HEK293 (cell line): ENCODE data around the gene EPN2.

Experiments
- GLIS1 ChIP-seq: fragments of 450-650 bp; formaldehyde crosslinking; IDR thresholded peaks from 2 replicates; pipeline ENCODE4 v1.5.1; 2016; ENCODE audit warnings: missing biosample characterization, missing genetic modification characterization
- KLF16 ChIP-seq: fragments of 450-650 bp; formaldehyde crosslinking; IDR thresholded peaks from 2 replicates; pipeline ENCODE4 v1.5.1; 2017; ENCODE audit warnings: missing biosample characterization, missing genetic modification characterization
- MZF1 ChIP-seq: fragments of 450-650 bp; formaldehyde crosslinking; IDR thresholded peaks from 2 replicates; pipeline ENCODE4 v1.5.1; 2017; ENCODE audit warnings: missing biosample characterization, missing genetic modification characterization, borderline replicate concordance
- SALL2 ChIP-seq: fragments of 450-650 bp; formaldehyde crosslinking; IDR thresholded peaks from 2 replicates; pipeline ENCODE4 v1.5.0; 2017; ENCODE audit warnings: missing biosample characterization, mild to moderate bottlenecking, missing genetic modification characterization, borderline replicate concordance
- SETDB1 ChIP-seq: IDR thresholded peaks from one replicate; pipeline ENCODE4 v1.6.1; 2017; ENCODE audit warnings: mild to moderate bottlenecking, low read length, moderate library complexity, mixed read lengths; ENCODE audit not compliant: insufficient read length
- SP2 ChIP-seq: fragments of 450-650 bp; formaldehyde crosslinking; IDR thresholded peaks from 2 replicates; pipeline ENCODE4 v1.5.1; 2016; ENCODE audit warnings: missing biosample characterization, missing genetic modification characterization
- ZBTB48 ChIP-seq: fragments of 450-650 bp; formaldehyde crosslinking; IDR thresholded peaks from 2 replicates; pipeline ENCODE4 v1.5.1; 2016; ENCODE audit warnings: missing biosample characterization, missing genetic modification characterization
- ZFP37 ChIP-seq: fragments of 450-650 bp; formaldehyde crosslinking; IDR thresholded peaks from 2 replicates; pipeline ENCODE4 v1.5.1; 2016; ENCODE audit warnings: missing biosample characterization, missing genetic modification characterization
- ZNF138 ChIP-seq: fragments of 450-650 bp; formaldehyde crosslinking; IDR thresholded peaks from 2 replicates; pipeline ENCODE4 v1.5.1; 2016; ENCODE audit warnings: missing biosample characterization, missing genetic modification characterization, borderline replicate concordance
- ZNF155 ChIP-seq: fragments of 450-650 bp; formaldehyde crosslinking; IDR thresholded peaks from 2 replicates; pipeline ENCODE4 v1.5.1; 2016; ENCODE audit warnings: missing biosample characterization, missing genetic modification characterization
- ZNF214 ChIP-seq: fragments of 450-650 bp; formaldehyde crosslinking; IDR thresholded peaks from 2 replicates; pipeline ENCODE4 v1.5.1; 2017; ENCODE audit warnings: missing biosample characterization, mild to moderate bottlenecking, missing genetic modification characterization, borderline replicate concordance
- ZNF223 ChIP-seq: fragments of 450-650 bp; formaldehyde crosslinking; IDR thresholded peaks from 2 replicates; pipeline ENCODE4 v1.5.1; 2016; ENCODE audit warnings: missing biosample characterization, missing genetic modification characterization
- ZNF341 ChIP-seq: fragments of 450-650 bp; formaldehyde crosslinking; IDR thresholded peaks from 2 replicates; pipeline ENCODE4; 2016; ENCODE audit warnings: low read depth, missing biosample characterization, missing genetic modification characterization
- ZNF366 ChIP-seq: fragments of 450-650 bp; formaldehyde crosslinking; conservative IDR thresholded peaks from 2 replicates; pipeline ENCODE4 v1.5.1; 2016; ENCODE audit warnings: missing biosample characterization, missing genetic modification characterization
- ZNF530 ChIP-seq: fragments of 450-650 bp; formaldehyde crosslinking; IDR thresholded peaks from 2 replicates; pipeline ENCODE4 v1.5.1; 2016; ENCODE audit warnings: low read depth, missing biosample characterization, missing genetic modification characterization
- ZNF600 ChIP-seq: fragments of 450-650 bp; formaldehyde crosslinking; IDR thresholded peaks from 2 replicates; pipeline ENCODE4 v1.5.1; 2016; ENCODE audit warnings: missing biosample characterization, missing genetic modification characterization
- ZNF654 ChIP-seq: fragments of 450-650 bp; formaldehyde crosslinking; IDR thresholded peaks from 2 replicates; pipeline ENCODE4 v1.5.1; 2016; ENCODE audit warnings: low read depth, missing biosample characterization, missing genetic modification characterization
- ZNF660 ChIP-seq: fragments of 450-650 bp; IDR thresholded peaks from 2 replicates; pipeline ENCODE4 v1.5.1; 2018; ENCODE audit warnings: missing biosample characterization, mild to moderate bottlenecking, missing genetic modification characterization
- TF ChIP-seq, protein P1 (sequence below): fragments of 450-650 bp; formaldehyde crosslinking; IDR thresholded peaks from 2 replicates; pipeline ENCODE4 v1.5.1; 2017; ENCODE audit warnings: missing biosample characterization, missing genetic modification characterization
- TF ChIP-seq, protein P2 (sequence below): fragments of 450-650 bp; formaldehyde crosslinking; IDR thresholded peaks from 2 replicates; pipeline ENCODE4 v1.5.0; 2017; ENCODE audit warnings: missing biosample characterization, missing genetic modification characterization, borderline replicate concordance
- TF ChIP-seq, protein P3 (sequence below): fragments of 450-650 bp; formaldehyde crosslinking; IDR thresholded peaks from 2 replicates; pipeline ENCODE4 v1.5.1; 2016; ENCODE audit warnings: missing biosample characterization, missing genetic modification characterization
- TF ChIP-seq, protein P4 (sequence below): fragments of 450-650 bp; formaldehyde crosslinking; IDR thresholded peaks from 2 replicates; pipeline ENCODE4; 2016; ENCODE audit warnings: missing biosample characterization, missing genetic modification characterization
- TF ChIP-seq, protein P5 (sequence below): fragments of 450-650 bp; formaldehyde crosslinking; IDR thresholded peaks from 2 replicates; pipeline ENCODE4 v1.5.1; 2016; ENCODE audit warnings: missing biosample characterization, missing genetic modification characterization
- TF ChIP-seq, protein P6 (sequence below): fragments of 450-650 bp; IDR thresholded peaks from 2 replicates; pipeline ENCODE4 v1.5.1; 2018; ENCODE audit warnings: missing biosample characterization, missing genetic modification characterization
- TF ChIP-seq, protein P7 (sequence below): fragments of 450-650 bp; formaldehyde crosslinking; IDR thresholded peaks from 2 replicates; pipeline ENCODE4 v1.5.1; 2016; ENCODE audit warnings: missing biosample characterization, missing genetic modification characterization
- TF ChIP-seq, protein P8 (sequence below): fragments of 450-650 bp; formaldehyde crosslinking; IDR thresholded peaks from 2 replicates; pipeline ENCODE4 v1.5.1; 2016; ENCODE audit warnings: missing biosample characterization, missing genetic modification characterization

EPN2 gene

DNA sequence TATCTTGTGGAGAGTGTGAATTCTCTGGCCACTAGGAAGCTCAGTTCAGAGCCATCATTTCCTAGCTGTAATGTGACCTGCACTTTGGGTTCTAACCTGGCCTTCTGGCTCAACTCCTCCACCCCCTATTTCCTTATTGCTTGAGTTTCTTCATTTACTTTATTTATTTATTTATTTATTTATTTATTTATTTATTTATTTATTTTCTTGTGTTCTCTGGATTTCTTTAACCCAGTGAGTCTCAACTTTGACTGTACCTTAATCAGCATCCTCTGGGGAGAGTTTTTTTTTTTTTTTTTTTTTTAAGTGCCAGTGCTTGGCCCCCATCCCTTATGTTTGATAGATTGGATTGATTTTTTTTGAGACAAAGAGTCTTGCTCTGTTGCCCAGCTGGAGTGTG lies 18.1 kb downstream of the EPN2 start (continued):
- no peak for TF ChIP-seq ZBTB48 (tag by site-specific recombination)
- TF ChIP-seq, protein P1, sequence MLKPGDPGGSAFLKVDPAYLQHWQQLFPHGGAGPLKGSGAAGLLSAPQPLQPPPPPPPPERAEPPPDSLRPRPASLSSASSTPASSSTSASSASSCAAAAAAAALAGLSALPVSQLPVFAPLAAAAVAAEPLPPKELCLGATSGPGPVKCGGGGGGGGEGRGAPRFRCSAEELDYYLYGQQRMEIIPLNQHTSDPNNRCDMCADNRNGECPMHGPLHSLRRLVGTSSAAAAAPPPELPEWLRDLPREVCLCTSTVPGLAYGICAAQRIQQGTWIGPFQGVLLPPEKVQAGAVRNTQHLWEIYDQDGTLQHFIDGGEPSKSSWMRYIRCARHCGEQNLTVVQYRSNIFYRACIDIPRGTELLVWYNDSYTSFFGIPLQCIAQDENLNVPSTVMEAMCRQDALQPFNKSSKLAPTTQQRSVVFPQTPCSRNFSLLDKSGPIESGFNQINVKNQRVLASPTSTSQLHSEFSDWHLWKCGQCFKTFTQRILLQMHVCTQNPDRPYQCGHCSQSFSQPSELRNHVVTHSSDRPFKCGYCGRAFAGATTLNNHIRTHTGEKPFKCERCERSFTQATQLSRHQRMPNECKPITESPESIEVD, result no peak
- no peak for TF ChIP-seq GLIS1 (tag by site-specific recombination)
- TF ChIP-seq ZNF214 (tag by site-specific recombination), result no peak; the same call in 1 of the 2 replicates
- TF ChIP-seq, protein P2, sequence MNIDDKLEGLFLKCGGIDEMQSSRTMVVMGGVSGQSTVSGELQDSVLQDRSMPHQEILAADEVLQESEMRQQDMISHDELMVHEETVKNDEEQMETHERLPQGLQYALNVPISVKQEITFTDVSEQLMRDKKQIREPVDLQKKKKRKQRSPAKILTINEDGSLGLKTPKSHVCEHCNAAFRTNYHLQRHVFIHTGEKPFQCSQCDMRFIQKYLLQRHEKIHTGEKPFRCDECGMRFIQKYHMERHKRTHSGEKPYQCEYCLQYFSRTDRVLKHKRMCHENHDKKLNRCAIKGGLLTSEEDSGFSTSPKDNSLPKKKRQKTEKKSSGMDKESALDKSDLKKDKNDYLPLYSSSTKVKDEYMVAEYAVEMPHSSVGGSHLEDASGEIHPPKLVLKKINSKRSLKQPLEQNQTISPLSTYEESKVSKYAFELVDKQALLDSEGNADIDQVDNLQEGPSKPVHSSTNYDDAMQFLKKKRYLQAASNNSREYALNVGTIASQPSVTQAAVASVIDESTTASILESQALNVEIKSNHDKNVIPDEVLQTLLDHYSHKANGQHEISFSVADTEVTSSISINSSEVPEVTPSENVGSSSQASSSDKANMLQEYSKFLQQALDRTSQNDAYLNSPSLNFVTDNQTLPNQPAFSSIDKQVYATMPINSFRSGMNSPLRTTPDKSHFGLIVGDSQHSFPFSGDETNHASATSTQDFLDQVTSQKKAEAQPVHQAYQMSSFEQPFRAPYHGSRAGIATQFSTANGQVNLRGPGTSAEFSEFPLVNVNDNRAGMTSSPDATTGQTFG (tag by site-specific recombination), result no peak
- TF ChIP-seq, protein P3, sequence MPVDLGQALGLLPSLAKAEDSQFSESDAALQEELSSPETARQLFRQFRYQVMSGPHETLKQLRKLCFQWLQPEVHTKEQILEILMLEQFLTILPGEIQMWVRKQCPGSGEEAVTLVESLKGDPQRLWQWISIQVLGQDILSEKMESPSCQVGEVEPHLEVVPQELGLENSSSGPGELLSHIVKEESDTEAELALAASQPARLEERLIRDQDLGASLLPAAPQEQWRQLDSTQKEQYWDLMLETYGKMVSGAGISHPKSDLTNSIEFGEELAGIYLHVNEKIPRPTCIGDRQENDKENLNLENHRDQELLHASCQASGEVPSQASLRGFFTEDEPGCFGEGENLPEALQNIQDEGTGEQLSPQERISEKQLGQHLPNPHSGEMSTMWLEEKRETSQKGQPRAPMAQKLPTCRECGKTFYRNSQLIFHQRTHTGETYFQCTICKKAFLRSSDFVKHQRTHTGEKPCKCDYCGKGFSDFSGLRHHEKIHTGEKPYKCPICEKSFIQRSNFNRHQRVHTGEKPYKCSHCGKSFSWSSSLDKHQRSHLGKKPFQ (tag by site-specific recombination), result peak; percentile 64; the same call in 1 of the 2 replicates
- no peak for TF ChIP-seq SALL2 (tag by site-specific recombination)
- TF ChIP-seq, protein P4, sequence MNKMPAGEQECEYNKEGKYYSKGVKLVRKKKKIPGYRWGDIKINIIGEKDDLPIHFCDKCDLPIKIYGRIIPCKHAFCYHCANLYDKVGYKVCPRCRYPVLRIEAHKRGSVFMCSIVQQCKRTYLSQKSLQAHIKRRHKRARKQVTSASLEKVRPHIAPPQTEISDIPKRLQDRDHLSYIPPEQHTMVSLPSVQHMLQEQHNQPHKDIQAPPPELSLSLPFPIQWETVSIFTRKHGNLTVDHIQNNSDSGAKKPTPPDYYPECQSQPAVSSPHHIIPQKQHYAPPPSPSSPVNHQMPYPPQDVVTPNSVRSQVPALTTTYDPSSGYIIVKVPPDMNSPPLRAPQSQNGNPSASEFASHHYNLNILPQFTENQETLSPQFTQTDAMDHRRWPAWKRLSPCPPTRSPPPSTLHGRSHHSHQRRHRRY (tag by site-specific recombination), result no peak
- 0 out of 2 replicates have a peak, but pooled peaks have one; percentile 64 for TF ChIP-seq ZNF155 (tag by site-specific recombination)
- TF ChIP-seq ZNF223 (tag by site-specific recombination), result peak; percentile 83
- TF ChIP-seq ZNF600 (tag by site-specific recombination), result no peak
- peak; percentile 98 for TF ChIP-seq ZFP37 (tag by site-specific recombination)
- TF ChIP-seq ZNF654, result peak; percentile 68
- no peak for TF ChIP-seq KLF16
- TF ChIP-seq ZNF138, result peak; percentile 99
- no peak for TF ChIP-seq ZNF660 (tag by site-specific recombination)
- TF ChIP-seq SP2, result no peak
- peak; percentile 55; the same call in 1 of the 2 replicates for TF ChIP-seq ZNF341 (tag by site-specific recombination)
- peak; percentile 90 for TF ChIP-seq ZNF530 (tag by site-specific recombination)
- TF ChIP-seq, protein P5, sequence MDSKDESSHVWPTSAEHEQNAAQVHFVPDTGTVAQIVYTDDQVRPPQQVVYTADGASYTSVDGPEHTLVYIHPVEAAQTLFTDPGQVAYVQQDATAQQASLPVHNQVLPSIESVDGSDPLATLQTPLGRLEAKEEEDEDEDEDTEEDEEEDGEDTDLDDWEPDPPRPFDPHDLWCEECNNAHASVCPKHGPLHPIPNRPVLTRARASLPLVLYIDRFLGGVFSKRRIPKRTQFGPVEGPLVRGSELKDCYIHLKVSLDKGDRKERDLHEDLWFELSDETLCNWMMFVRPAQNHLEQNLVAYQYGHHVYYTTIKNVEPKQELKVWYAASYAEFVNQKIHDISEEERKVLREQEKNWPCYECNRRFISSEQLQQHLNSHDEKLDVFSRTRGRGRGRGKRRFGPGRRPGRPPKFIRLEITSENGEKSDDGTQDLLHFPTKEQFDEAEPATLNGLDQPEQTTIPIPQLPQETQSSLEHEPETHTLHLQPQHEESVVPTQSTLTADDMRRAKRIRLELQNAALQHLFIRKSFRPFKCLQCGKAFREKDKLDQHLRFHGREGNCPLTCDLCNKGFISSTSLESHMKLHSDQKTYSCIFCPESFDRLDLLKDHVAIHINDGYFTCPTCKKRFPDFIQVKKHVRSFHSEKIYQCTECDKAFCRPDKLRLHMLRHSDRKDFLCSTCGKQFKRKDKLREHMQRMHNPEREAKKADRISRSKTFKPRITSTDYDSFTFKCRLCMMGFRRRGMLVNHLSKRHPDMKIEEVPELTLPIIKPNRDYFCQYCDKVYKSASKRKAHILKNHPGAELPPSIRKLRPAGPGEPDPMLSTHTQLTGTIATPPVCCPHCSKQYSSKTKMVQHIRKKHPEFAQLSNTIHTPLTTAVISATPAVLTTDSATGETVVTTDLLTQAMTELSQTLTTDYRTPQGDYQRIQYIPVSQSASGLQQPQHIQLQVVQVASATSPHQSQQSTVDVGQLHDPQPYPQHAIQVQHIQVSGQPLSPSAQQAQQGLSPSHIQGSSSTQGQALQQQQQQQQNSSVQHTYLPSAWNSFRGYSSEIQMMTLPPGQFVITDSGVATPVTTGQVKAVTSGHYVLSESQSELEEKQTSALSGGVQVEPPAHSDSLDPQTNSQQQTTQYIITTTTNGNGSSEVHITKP, result no peak
- TF ChIP-seq ZNF366 (tag by site-specific recombination), result peak; percentile 60
- TF ChIP-seq, protein P6, sequence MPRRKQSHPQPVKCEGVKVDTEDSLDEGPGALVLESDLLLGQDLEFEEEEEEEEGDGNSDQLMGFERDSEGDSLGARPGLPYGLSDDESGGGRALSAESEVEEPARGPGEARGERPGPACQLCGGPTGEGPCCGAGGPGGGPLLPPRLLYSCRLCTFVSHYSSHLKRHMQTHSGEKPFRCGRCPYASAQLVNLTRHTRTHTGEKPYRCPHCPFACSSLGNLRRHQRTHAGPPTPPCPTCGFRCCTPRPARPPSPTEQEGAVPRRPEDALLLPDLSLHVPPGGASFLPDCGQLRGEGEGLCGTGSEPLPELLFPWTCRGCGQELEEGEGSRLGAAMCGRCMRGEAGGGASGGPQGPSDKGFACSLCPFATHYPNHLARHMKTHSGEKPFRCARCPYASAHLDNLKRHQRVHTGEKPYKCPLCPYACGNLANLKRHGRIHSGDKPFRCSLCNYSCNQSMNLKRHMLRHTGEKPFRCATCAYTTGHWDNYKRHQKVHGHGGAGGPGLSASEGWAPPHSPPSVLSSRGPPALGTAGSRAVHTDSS, result no peak
- TF ChIP-seq MZF1 (tag by site-specific recombination), result peak; percentile 71; the same call in 1 of the 2 replicates
- no peak for TF ChIP-seq SETDB1
- TF ChIP-seq, protein P7, sequence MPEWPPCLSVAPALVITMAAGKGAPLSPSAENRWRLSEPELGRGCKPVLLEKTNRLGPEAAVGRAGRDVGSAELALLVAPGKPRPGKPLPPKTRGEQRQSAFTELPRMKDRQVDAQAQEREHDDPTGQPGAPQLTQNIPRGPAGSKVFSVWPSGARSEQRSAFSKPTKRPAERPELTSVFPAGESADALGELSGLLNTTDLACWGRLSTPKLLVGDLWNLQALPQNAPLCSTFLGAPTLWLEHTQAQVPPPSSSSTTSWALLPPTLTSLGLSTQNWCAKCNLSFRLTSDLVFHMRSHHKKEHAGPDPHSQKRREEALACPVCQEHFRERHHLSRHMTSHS (tag by site-specific recombination), result no peak
- TF ChIP-seq, protein P8, sequence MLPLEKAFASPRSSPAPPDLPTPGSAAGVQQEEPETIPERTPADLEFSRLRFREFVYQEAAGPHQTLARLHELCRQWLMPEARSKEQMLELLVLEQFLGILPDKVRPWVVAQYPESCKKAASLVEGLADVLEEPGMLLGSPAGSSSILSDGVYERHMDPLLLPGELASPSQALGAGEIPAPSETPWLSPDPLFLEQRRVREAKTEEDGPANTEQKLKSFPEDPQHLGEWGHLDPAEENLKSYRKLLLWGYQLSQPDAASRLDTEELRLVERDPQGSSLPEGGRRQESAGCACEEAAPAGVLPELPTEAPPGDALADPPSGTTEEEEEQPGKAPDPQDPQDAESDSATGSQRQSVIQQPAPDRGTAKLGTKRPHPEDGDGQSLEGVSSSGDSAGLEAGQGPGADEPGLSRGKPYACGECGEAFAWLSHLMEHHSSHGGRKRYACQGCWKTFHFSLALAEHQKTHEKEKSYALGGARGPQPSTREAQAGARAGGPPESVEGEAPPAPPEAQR (tag by site-specific recombination), result no peak
